Left forelimb (tissue), 1 donor: ENCODE measurements around the gene INF2.
"Not testable (repeated sequence)": the region's sequence is repeated elsewhere in the genome, so short reads cannot be mapped to it uniquely, and the experiment has no call there.

Source experiments
- DNase-seq: peaks from one replicate; pipeline ENCODE4 v3.0.0-alpha.2; 2018; ENCODE audit warnings: low spot score

INF2 gene

DNA sequence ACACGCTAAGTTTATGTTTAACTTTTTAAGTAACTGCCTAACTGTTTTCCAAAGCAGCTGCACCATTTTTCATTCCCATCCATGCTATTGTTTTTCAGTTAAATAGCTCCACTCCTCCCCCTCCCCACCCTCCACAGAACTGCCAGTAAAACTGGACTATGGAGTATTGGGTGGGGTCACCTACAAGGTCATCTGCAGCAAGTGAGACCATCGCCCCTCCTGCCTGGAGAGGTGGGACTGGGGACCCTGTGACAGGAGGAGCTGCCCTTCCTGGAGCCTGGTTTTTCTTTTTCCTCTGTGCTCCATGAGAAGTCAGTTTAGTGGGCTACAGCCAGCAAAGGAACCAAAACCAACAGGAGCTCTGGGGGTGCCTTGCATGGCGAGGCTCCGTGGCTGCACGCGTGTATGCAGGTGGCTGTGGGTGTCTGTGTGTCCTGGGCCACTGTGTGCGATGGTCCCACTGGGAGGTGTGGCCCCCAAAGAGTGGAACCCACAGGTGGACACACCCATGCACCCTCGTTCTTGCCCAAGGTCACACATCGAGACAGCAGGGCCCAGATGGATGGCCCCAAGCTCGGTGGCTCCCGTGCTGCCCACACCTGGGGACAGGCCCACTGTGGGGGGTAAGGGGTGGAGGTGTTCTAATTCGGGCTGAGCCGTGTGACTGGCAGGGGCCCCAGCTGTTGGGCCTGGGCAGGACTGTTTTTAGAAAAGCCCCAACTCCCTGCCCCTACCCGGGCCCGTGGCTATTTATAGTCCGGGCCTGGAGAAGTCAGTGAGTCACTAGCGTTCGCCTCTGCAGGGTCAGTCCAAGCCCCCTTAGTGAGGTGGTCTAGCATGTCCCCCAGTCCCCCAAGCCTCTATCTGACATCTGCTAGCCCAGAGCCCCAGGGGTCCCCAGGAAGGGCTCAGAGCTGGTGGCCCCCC is 32.4 kb downstream of the INF2 start:
- DNase-seq, result no peak

DNA sequence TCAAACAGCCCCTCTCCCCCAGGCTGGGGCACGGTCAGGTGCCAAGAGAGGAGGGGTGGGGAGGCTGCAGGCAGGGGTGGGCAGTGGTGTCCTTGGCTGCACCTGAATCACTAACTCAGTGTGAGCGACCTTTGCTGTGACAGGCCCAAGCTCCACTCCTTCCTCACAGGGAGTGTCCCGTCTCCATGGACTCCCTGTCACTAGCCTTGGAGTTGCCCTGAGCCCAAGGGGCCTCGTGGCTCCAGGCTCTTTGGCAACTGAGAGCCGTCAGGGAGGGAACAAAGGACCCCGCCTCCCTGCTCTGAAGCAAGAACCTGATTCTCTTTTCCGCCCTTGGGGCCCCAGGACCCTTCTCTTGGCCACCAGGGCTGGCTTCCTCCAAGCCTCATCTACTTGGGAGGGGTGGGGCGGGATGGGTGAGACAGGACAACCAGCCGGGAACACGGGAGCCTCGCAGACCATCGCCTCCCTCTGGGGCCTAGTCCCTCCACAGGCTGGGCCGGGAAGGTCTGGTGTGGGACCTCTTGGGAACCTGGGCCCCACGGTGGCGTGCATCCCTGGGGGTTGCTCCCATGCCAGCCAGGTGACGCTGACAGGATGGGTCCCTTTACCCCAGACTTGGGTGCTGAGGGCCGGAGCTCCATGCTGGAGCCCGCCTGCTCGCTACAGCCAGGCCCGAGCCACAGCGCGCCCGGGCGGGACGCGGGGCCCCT is 33.7 kb downstream of the INF2 start:
- no peak for DNase-seq

DNA sequence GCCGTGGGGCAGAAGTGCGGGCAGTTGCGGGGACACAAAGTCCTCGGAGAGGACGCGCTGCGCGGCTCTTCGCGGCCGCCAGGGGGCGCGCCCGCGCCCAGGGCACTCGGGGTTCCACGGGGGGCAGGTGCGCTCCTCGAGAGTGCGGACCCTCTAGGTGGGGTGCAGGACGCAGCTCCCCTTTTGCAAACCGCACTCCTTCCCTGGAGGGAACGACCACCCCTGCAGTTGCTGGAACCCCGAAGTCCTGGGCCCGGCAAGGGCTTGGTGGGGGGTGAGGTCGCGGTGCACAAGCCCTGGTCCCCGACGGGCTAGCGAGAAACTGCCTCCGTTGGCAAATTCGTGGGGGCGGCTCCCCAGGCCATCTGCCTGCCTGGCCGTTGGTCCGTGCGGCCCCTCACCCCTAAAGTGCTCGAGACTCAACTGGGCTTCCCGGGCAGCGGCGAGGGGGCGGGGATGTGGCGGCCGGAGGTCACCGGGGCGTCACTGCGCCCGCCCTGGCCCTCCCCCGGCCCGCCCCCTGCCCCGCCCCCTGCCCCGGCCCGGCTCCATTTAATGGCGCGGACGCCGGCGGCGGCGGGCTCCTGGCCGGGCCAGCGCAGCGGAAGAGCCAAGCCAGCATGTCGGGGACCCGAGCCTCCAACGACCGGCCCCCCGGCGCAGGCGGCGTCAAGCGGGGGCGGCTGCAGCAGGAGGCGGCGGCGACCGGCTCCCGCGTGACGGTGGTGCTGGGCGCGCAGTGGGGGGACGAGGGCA is 34.4 kb downstream of the INF2 start, which contains the start of gene ADSS1:
Gene ADSS1 (plus strand): TSS at position 579 of the 756 bp plus-strand sequence. CDS start 42 bp downstream, at position 621.
- peak; percentile 80 for DNase-seq

DNA sequence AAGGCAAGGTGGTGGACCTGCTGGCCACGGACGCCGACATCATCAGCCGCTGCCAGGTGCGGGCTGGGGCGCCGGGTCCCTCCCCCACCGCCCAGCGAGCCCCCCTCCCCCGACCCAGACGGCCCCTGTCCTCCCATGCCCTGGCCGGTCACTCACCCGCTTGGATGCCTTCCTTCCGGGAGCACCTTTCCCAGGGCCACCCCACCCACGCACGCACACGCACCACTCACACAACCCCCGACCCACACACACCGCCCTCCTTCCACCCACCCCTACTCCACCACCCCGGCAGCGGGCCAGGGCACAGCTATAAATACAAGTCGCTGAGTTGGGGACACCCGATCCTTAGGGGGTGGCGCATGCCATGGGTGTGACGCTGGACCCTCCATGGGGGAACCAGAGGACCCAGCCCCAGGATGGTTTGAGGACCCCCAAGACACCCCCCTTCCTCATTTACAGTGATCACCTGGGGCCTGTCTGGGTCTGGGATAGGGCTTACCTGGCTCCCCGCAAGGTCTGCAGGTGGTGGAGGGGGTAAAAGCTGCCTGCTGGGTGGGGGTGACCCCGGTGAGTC is 35.1 kb downstream of the INF2 start:
- no peak for DNase-seq

DNA sequence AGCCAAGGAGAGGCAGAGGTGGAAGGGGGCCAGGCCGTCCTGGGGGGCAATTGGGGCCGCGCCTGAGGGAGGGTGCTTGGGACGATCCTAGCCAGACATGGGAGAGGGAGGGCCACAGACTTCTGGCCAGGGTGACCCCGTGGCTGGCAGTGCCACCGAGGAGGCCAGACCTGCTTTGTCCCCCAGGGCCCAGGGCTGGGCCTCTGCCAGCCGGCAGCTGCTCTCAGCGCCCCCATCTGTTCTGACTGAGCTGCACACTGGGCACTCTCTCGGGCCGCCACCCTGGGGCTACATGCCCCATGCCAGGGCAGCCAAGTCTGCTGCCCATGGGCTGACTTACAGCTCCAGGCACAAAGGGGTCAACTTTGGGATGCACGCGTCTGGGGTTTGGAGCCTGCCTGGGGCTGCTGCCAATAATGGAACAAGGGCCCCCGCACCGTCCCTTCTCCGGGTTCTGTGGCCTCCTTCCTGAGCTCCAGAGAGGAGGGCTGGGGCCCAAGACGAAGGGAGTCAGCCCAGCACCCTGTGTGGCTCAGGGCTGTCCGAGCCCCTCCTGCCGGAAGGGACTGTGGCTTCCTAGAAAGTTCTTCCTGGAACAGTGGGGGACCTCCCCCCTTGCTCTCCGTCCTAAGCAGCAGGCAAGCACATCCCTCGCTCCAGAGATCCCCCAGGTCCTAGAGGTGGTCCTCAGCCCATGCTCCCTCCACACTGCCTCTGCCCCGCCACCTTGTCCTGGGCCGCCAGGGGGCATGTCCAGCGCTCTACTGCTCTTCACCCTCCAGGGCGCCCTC is 35.8 kb downstream of the INF2 start:
- DNase-seq, result no peak

DNA sequence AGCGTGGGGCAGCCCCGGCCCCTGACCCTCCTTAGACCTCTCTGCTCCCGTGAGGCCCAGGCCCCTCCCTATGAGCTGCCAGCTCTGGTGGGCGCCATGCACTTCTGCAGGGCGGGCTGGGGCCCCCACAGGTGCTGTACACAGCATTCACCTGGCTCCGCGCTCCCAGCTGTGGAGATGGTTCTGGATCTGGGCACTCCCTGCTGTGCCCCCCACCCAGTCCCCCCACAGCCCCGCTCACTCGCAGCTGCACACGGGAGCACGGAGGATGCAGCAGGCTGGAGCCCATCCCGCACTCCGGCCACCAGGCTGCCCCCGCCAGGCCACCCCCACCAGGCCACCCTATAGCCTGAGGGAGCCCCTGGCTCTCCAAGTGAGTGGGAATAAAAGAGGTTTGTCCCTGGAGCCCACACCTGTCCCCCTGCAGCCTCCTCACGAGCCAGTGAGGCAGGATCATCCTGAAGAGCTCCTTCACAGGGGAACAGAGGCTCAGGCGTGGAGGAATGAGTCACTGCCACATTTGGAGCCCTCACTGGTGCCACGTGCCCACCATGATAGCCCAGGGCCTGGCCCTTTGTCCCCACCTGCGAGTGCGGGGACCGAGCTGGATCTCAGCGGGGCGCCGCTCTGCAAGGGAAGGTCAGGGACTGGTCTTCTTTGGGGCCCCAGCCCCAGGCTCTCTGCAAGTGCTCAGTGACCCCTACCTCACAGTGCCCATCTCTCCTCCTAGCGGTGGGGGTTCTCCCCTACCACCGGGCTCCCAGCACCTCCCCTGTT is 36.5 kb downstream of the INF2 start:
- no peak for DNase-seq

DNA sequence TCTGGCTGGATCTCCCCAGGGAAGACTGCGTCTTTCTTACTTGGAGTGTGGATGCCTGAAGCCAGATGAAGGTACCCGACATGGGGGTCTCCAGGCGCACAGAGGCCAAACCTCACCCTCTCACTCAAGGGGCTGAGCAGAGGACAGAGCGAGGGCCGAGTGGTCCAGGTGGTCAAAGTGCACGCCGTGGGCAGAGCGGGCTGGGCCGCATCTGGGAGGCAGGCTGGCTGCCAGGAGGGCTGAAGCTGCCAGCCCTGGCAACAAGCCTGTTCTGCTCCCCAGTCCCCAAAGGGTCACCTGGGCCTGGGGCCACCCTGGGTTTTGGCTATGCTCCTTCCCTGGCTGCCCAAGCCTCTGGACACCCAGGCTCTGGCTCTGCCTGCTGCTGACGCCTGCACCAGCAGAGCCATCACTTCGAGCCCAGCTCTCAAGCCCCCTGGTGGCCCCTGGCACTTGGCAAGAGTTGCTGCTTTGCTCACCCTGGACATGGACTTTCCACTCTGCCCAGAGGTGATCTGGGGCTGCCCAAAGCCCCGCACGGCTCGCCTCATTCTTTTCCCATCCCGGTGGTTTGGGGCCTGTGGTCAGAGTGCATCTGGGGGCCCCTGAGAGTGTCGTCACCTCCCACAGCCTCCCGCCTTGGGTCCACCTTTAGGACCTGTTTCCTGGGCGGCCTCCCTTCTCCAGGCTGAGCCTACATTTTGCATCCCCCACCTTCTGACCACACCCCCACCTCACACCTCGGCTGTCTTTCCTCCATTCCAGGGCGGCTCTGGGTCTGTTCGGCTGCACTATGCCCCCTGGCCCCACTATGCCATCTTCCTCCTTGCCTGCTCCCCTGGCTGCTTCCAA is 37.4 kb downstream of the INF2 start:
- DNase-seq, result no peak

DNA sequence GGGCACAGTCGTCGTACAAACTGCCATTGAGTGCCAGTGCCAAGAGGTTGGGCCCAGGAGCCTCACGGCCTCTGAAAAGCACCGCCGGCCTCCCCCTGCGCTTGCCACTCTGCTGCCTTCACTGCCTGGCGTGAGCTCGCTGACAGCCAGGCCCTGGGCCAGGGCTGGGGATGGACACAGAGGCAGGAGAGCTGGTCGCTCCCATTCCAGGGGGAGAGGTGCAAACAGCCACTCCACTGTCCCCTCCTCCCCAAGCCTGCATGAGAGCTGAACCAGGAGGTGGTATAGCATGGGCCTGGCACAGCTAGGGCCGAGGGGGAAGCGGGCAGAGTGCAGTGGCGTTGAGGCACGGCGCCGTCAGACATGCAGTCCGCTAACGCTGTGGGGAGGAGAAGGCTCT is 39.2 kb downstream of the INF2 start:
- DNase-seq, result no peak

DNA sequence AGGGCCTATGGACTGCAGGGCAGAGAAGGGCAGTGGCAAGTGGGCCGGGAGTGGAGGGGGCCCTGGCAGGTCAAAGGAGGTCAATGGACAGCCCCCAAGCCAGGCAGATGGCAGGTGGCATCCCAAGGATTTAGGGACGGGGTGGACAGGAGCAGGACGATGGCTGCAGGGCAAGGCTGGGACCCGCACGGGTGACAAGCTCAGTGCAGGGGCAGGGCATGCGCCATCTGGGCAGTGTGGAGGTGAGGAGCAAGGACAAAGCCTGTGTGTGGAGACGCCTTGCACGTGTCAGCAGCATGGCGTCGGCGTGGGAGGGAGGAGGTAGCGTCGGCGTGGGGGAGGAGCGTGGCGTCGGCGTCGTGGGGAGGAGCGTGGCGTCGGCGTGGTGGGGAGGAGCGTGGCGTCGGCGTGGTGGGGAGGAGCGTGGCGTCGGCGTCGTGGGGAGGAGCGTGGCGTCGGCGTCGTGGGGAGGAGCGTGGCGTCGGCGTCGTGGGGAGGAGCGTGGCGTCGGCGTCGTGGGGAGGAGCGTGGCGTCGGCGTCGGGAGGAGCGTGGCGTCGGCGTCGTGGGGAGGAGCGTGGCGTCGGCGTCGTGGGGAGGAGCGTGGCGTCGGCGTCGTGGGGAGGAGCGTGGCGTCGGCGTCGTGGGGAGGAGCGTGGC is 39.9 kb downstream of the INF2 start:
- DNase-seq, result not testable (repeated sequence)

DNA sequence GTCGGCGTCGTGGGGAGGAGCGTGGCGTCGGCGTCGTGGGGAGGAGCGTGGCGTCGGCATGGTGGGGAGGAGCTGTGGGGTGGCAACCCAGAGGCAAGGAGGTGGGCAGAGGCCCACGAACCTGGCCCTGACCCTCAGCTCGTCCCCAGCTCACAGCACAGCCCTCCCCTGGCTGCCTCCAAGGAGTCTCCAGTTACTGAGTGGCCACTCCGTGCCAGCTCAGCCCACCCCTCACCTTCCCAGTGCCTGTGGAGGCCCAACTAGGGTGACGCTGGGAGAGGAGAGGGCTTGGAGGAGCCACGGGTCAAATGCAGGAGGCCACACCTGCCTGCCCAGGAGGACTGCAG is 40.4 kb downstream of the INF2 start:
- no peak for DNase-seq

DNA sequence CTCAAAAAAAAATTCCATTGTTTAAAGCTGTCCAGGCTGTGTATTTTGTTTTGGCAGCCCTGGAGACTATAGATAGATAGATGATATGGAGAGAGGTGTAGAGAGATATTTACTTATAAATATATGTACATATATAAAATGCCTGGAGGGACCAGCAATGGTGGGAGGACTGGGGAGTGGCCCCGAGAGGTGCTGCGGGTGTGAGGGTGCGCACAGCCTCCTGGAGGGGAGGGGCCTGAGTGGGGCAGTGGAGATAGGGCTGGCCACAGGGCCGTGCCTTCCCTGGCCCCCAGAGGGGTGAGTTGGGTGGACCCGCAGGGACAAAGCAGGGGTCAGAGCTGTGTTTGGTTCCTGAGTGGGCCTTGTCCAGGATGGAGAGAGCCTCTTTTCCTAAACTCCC is 41.1 kb downstream of the INF2 start:
- DNase-seq, result no peak

DNA sequence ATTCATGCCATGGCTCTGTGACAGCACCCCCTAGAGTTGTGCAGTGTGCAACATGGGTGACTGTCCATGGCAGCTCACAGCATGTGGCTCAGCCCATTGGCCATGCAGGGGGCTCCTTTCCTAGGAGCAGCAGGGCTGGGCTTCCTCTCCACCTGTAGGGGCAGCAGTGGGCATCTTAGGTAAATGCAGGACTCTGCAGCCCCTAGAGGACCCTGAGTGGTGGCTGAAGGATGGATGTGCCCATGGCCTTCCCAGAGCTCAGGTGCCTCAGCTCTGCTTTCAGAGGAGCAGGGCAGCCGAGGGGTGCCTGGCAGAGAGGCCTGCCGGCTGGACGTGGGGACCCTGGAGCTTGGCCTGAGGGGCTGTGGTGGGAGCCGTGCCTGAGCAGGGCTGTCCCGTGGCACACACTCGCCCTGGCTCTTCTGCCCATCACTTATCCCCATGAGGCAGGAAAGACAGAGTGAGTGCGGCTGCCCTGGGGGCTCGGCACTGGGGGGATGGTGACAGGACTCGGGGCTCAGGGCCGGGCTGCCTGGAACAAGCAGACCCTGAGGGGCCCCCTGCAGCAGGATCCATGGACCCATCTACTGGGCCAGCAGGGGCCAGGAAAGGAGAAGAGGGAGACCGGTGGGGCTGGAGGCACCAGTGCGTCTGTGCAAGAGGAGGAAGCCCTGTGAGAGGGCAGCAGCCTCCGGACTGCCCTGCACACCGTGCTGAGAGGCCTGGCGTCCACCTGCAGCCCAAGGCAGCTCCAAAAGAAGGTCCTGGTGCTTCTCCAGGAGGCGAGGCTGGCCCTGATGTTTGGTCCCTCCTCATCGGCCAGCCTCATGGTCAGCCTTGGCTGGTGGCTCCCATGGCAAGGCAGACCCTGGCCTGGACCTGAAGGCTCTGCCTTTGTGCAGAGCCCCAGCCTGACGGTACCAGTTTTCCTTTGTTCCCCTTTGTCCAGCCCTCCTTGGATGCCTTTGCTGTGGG is 42.2 kb downstream of the INF2 start:
- no peak for DNase-seq

DNA sequence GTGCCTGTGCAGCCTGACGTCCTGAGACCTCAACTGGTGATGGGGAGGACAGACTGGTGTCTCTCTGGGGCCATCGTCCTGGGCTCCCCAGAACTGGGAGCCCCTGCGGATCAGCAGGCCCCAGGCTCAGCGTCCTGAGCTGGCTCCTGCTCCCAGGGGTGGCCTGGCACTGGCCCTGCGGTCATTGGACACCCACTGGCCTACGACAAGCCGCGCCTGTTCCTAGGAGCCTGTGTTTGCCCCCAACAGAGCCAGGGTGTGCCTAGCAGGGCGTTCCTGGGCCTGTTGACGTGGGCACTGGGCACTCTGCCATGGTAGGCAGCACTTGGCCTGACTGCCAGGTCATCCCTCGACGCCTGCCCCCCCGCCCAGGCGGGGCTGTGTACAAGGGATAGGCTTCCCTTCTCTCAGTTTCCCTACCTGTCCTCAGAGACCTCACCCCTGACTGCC is 43.0 kb downstream of the INF2 start:
- DNase-seq, result no peak

DNA sequence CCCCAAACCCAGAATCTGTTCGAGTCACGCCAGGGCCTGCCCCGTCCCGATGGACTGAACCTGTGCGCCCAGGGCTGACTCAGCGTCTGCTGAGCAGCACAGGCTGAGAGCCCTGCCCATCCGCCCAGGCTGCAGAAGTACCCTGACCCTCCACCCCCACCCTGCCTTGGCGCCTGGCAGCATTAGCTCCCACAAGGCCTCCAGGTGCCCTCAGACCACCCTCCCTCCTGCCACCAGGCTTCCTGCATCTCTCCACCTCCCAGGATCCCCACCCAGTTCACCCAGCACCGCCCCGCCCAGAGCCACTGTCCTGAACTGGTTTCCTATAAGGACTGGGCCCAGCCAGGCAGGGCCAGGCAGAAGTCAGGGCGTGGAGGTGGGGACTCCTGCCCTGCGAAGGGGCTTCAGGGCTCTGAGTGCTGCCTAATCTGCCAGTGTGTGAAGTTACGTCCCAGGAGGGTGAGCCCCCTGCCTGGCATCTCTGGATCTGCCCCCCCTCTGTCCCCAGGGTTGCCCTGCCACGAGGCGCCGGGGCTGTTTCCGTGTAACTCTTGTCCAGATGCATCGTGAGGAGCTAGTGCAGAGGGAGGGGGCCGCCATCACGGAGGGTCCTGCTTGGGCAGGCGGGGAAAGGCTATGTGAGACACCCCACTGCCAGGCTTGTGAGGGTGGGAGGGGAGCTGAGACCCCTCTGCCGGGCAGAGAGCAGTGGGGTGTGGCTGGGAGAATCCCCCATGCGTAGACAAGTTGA is 43.7 kb downstream of the INF2 start:
- DNase-seq, result no peak

DNA sequence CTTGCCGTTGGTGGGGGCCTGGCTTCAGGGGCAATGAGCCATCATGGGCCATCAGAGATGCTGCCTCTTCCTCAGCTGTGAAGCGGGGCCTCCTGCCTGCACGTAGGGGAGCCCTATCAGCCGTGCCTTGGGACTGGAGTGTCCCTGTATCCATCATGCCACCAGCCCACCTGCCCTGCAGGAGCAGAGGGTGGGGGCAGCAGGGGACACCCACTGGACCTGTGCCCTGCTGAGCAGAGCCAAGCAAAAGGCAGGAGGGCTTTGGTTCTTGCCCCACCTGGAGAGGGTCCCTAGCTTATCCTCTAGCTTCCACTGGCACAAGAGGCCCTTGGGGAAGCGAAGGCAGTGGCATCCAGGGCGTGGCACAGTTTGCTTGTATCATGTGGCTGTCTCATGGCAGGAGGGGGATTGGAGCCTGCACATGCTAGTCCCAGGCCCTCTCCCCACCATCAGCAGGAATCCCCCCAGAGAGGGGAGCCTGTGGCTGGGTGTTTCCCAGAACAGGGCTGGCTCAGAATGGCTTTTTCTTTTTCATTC is 44.7 kb downstream of the INF2 start:
- no peak for DNase-seq

DNA sequence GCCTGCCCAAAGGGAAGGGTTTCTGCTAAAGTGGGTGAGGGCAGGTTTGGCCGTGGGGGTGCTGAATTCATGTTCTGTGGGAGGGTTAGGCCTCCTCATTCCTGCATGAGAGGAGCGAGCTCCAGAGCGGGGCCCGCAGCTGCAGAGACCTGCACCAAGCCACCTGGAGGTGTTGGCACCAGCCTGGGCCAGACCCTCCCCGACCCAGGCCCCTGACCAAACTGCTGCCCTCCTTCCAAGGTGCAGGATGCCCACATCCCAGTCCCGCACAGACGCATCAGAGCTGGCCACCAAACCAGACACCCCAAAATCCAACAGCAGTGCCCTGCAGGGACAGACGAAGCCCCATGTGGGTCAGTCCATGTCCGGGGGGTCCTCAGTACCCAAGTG is 45.2 kb downstream of the INF2 start:
- DNase-seq, result no peak
